ENCODE results near the gene EGFL7.

Gene EGFL7

GRCh38 chr9:136655536-136656182 is 7.1 kb upstream of the EGFL7 start:
- Histone ChIP-seq H3K9me3 (ENCODE audit: low read length) (no peaks in the 10 kb centered on the region), H3K4me1 (ENCODE audit: insufficient read depth, low read length) (peaks cover under 1% of the 10 kb centered on the region), H3K4me3 (ENCODE audit: low read length) (no peak overlapping the region), H3K27me3 (ENCODE audit: insufficient read depth, low read length) (peaks cover 17% of the 10 kb centered on the region), H3K36me3 (ENCODE audit: insufficient read depth, low read length) (no peaks in the 10 kb centered on the region), H2AFZ (ENCODE audit: low read depth, low read length) (no peak overlapping the region)

DNA sequence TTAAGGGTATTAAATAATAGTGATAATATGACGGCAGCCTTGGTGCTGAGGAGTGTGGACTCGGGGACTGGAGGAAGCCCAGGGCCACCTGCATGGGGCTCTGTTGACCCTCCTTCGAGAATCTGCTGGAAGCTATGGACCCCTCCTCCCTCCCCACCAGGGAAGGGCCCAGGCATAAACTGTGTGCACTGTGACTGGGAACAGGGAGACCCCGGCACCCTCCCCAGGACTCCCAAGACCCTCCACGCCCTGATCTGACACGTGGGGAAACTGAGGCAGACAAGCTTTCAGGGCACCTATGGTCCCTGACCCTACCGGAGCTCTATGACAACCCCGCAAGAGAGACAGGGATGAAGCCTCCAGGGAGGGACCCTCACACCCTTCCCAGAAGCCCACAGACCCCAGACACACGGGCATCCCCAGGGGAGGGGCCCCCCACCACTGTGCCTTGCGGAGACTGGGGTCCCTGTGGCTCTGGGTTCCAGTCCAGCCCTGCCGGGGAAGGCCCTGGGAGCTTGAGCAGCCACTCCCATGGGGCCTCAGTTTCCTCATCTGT is 6.5 kb upstream of the EGFL7 start:
- no peak overlapping the region for H2AFZ ChIP-seq (ENCODE audit: low read depth, low read length)
- H3K36me3 ChIP-seq (ENCODE audit: insufficient read depth, low read length), result no peaks in the 10 kb centered on the region
- no peaks in the 10 kb centered on the region for H3K4me1 ChIP-seq (ENCODE audit: insufficient read depth, low read length)
- no peaks in the 10 kb centered on the region for H3K9me3 ChIP-seq (ENCODE audit: low read length)
- no peak overlapping the region for H3K4me3 ChIP-seq (ENCODE audit: low read length)
- peaks cover 22% of the 10 kb centered on the region for H3K27me3 ChIP-seq (ENCODE audit: insufficient read depth, low read length)

- Histone ChIP-seq H3K36me3 (ENCODE audit: insufficient read depth, low read length) (no peaks in the 10 kb centered on the region), H3K27me3 (ENCODE audit: insufficient read depth, low read length) (peaks cover 28% of the 10 kb centered on the region), H3K4me1 (ENCODE audit: insufficient read depth, low read length) (no peaks in the 10 kb centered on the region), H2AFZ (ENCODE audit: low read depth, low read length) (no peak overlapping the region), H3K9me3 (ENCODE audit: low read length) (no peaks in the 10 kb centered on the region), H3K4me3 (ENCODE audit: low read length) (no peak overlapping the region)
These were observed 5.7 kb upstream of the EGFL7 start for GRCh38 chr9:136656795-136657611.

DNA sequence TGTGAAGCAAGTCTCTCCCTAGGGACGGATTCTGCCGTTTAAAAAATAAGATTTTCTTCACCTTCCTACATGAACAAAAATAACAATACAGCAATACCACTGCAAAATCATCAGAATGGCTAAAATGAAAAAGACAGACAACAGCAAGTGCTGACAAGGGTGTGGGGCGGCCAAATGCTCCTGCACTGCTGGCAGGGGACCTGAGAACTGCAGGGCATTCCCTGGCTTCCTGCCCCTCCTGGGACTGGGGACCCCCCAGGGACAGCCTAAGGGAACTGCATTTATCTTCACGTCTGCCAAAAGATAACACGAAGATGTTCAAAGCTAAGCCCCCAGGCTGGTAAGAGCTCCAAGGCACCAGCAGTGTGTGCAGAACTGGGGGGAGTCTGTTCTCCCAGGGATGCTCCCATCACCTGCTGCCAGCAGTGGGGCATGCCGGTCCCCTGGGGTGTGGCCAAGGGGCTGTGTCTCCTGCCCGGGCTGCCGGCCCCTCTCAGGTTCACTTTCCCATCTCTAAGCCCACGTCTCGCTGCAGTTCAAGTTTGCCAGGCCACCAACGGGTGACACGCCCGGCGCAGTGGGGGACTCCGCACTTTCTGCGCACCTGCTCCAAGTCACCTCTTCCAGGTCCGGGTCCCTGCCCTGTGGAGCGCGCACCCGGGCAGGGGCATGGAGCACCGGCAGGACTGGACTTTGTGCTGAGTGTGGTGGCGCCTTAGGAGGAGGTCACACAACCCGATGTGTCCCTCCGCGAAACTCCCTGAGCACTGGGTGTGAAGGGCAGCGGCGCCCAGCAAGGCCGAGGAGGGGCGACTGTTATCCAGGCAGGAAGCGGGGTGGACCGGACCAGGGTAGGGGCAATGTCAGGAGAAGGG is 4.5 kb upstream of the EGFL7 start:
- Histone ChIP-seq H3K9me3 (ENCODE audit: low read length) (no peaks in the 10 kb centered on the region), H3K27me3 (ENCODE audit: insufficient read depth, low read length) (peaks cover 40% of the 10 kb centered on the region), H3K4me3 (ENCODE audit: low read length) (no peak overlapping the region), H2AFZ (ENCODE audit: low read depth, low read length) (no peak overlapping the region), H3K36me3 (ENCODE audit: insufficient read depth, low read length) (no peaks in the 10 kb centered on the region), H3K4me1 (ENCODE audit: insufficient read depth, low read length) (no peaks in the 10 kb centered on the region)

DNA sequence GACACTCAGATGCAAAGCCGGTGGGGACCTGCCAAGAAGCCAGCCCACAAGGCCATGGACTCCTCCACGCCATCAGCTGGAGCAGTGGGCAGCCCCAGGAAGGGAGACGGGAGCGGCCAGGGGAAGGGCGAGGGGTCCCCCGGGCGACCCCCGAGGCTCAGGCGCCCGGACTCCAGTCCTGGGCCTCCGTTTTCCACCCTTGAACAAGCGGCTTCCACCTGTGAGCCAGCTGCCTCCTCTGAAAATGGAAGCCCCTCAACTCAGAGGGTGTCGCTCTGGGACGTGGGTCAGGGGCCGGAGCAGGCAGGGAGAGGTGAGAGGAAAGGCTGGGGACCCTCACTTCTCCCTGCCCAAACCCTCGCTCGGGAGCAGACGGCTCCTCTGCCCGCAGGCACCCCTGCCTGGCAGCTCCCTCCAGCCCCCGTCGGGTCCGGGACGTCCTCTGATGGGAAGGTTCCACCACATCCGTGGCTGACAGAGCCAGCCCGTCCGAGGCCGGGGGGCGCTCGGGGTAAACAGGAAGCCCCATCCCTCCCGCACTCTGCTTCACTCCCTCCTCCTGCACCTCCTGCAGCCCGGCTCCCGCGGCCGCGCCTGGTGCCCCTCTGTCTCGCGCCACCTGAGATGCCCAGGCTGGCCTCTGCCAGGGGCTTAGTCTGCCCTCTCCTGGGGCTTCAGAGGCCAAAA is 3.7 kb upstream of the EGFL7 start:
- peaks cover 3% of the 10 kb centered on the region for H3K4me1 ChIP-seq (ENCODE audit: insufficient read depth, low read length)
- H3K9me3 ChIP-seq (ENCODE audit: low read length), result no peaks in the 10 kb centered on the region
- H3K36me3 ChIP-seq (ENCODE audit: insufficient read depth, low read length), result no peaks in the 10 kb centered on the region
- H3K27me3 ChIP-seq (ENCODE audit: insufficient read depth, low read length), result peaks cover 47% of the 10 kb centered on the region
- H2AFZ ChIP-seq (ENCODE audit: low read depth, low read length), result no peak overlapping the region
- H3K4me3 ChIP-seq (ENCODE audit: low read length), result no peak overlapping the region

GRCh38 chr9:136659861-136660784 is 2.6 kb upstream of the EGFL7 start:
- peaks cover 58% of the 10 kb centered on the region for H3K27me3 ChIP-seq (ENCODE audit: insufficient read depth, low read length)
- no peak overlapping the region for H2AFZ ChIP-seq (ENCODE audit: low read depth, low read length)
- H3K9me3 ChIP-seq (ENCODE audit: low read length), result no peaks in the 10 kb centered on the region
- no peaks in the 10 kb centered on the region for H3K36me3 ChIP-seq (ENCODE audit: insufficient read depth, low read length)
- H3K4me3 ChIP-seq (ENCODE audit: low read length), result no peak overlapping the region
- peaks cover 3% of the 10 kb centered on the region for H3K4me1 ChIP-seq (ENCODE audit: insufficient read depth, low read length)

DNA sequence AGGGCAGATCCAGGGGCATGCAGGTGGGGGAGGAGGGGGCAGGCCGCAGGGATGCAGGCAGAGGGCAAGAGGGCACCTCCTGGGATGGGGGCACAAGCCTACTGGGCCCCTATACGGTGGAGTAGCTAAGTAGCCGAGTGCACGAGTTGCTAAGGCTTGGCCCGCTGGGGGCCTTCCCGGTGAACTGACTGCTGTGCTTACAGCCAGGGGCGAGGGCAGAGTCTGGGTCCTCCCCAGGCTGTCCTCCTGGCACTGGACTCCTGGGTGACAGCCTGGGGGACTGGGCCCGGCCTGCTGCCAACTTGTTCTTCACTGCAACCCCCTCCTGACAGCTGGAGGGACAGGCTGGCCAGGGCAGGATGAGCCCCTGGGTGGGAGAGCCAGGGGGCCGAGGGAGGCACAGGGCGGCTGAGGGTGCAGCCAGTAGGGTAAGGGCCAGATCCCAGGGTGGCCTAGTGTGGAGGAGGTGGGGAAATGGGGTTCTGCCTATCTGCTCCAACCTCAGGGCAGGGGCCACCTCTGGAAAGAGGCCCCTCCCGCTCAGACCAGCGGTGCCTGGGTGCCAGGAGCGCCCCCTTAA is 1.7 kb upstream of the EGFL7 start:
- no peaks in the 10 kb centered on the region for H3K36me3 ChIP-seq (ENCODE audit: insufficient read depth, low read length)

DNA sequence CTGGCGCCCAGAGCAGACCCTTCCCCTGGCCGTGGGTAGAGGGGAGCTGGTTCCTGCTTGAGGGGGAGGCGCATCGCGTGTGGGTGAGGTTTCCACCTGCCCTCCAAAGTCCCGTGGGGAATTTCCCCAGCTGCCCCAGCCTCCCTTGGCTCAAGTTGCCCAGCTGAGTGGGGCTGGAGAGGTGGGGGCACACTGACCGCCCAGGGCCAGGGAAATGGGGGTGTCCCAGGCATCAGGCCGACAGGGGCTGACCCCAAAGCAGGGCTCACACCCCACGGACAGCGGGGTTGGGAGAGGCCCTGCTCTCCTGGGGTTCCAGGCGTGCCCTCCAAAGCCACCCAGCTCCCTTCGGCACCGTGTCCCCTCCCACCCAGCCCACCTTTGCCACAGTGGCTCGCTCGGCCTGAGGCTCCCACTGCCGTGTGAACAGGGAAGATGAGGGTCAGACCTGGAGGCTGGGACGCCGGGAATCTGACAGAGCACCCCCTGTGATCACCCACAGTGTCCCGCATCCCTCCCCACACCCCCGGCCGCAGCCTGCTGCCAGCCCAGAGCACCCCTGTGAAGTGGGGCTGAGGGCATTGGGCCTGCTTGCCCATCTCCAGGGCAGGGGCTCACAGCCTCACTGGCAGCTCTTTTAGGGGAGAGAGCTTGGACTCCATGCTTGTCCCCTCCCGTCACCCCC is 933 bp upstream of the EGFL7 start:
- Histone ChIP-seq H3K4me1 (ENCODE audit: insufficient read depth, low read length) (peaks cover 7% of the 10 kb centered on the region), H3K4me3 (ENCODE audit: low read length) (no peak overlapping the region), H3K27me3 (ENCODE audit: insufficient read depth, low read length) (peaks cover 66% of the 10 kb centered on the region), H2AFZ (ENCODE audit: low read depth, low read length) (no peak overlapping the region), H3K9me3 (ENCODE audit: low read length) (no peaks in the 10 kb centered on the region), H3K36me3 (ENCODE audit: insufficient read depth, low read length) (no peaks in the 10 kb centered on the region)

More for the DNA sequence above, 1.7 kb upstream of the EGFL7 start:
- Histone ChIP-seq H3K9me3 (ENCODE audit: low read length) (no peaks in the 10 kb centered on the region), H3K27me3 (ENCODE audit: insufficient read depth, low read length) (peaks cover 60% of the 10 kb centered on the region), H3K4me1 (ENCODE audit: insufficient read depth, low read length) (peaks cover 3% of the 10 kb centered on the region), H3K4me3 (ENCODE audit: low read length) (no peak overlapping the region), H2AFZ (ENCODE audit: low read depth, low read length) (no peak overlapping the region)

- no peak overlapping the region for H3K4me3 ChIP-seq (ENCODE audit: low read length)
- H2AFZ ChIP-seq (ENCODE audit: low read depth, low read length), result no peak overlapping the region
- no peaks in the 10 kb centered on the region for H3K9me3 ChIP-seq (ENCODE audit: low read length)
- H3K4me1 ChIP-seq (ENCODE audit: insufficient read depth, low read length), result peaks cover 9% of the 10 kb centered on the region
- peaks cover 71% of the 10 kb centered on the region for H3K27me3 ChIP-seq (ENCODE audit: insufficient read depth, low read length)
- H3K36me3 ChIP-seq (ENCODE audit: insufficient read depth, low read length), result no peaks in the 10 kb centered on the region
These were observed 425 bp upstream of the EGFL7 start for GRCh38 chr9:136662326-136662655.

DNA sequence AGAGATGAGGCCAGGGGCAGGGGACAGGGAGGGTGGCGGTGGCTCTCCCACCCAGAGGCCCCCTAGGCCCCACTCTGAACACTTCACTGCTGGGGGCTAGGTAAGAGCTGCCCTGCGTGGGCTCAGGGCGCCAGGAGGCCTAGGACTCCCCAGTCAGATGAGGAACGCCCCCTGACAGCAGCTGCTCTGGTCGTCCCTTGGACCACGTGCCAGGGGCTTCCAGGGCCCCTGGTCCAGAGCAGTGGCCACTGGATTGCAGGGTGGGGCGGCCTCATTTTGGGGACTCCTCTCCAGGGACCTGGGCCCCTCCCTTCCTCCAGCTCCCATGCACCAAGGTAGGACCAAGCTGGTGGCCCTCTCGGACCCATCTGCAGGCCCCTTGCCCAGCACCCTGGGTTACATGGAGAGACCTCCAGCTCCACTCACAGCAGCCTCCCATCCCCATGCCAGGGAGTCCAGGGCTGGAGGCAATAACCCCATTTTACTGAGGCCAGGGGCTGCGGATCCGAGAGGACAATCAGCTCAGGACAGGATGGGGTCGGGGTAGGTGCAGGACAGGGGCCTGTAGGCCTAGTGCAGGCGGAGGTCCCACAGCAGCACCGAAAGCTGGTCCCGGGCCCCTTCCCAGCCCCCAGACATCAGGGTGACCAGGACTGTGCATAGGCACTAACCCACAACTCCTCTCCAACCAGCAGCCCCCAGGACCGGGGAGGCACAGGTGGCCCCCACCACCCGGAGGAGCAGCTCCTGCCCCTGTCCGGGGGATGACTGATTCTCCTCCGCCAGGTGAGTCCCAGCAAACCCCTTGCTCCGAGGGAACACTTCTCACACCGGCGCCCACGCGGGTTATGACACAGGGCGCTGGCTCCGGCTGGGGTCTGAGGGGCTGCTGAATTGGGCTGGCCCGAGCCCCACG is 1.5 kb downstream of the EGFL7 start:
- no peaks in the 10 kb centered on the region for H3K36me3 ChIP-seq (ENCODE audit: insufficient read depth, low read length)
- peaks cover 12% of the 10 kb centered on the region for H3K4me1 ChIP-seq (ENCODE audit: insufficient read depth, low read length)
- peaks cover 77% of the 10 kb centered on the region for H3K27me3 ChIP-seq (ENCODE audit: insufficient read depth, low read length)
- no peak overlapping the region for H3K4me3 ChIP-seq (ENCODE audit: low read length)
- no peak overlapping the region for H2AFZ ChIP-seq (ENCODE audit: low read depth, low read length)
- no peaks in the 10 kb centered on the region for H3K9me3 ChIP-seq (ENCODE audit: low read length)
